ENCODE measurements around the gene UQCC5.

- TF ChIP-seq POLR2A (IDR thresholded peaks at IDR 0.05) (no peak), CTCF (IDR thresholded peaks at IDR 0.05) (no peak)
Measured at GRCh38 chr3:52524752-52525679, 11.4 kb upstream of the UQCC5 start.

All from testis (tissue), 2 donors.